Hepatocyte (in vitro differentiated cells): ENCODE data around the gene SRPK1. TPM values are rescaled to one million over a fixed set of nuclear protein-coding genes. Genes with fewer than 3 reads are reported as not detected.

ENCODE experiments used
- DNase-seq: peaks from one replicate; pipeline ENCODE4 v3.0.0-alpha.2; 2016; ENCODE audit warnings: low spot score
- H2AFZ ChIP-seq: fragments of 200-600 bp; sonication (generic); 2 replicates; pipeline ENCODE4 v1.6.0; 2016; ENCODE audit warnings: antibody characterized with exemption, mild to moderate bottlenecking
- H3K27ac ChIP-seq: fragments of 200-600 bp; sonication (generic); 2 replicates; pipeline ENCODE4 v1.5.1; 2016; ENCODE audit warnings: mild to moderate bottlenecking
- H3K27me3 ChIP-seq: fragments of 200-600 bp; sonication (generic); 2 replicates; pipeline ENCODE4 v1.6.1; 2016
- H3K36me3 ChIP-seq: fragments of 200-600 bp; sonication (generic); replicated peaks from 2 replicates; pipeline ENCODE4 v1.5.1; 2016; ENCODE audit warnings: low read depth; ENCODE audit not compliant: insufficient read depth
- H3K4me1 ChIP-seq: fragments of 200-600 bp; sonication (generic); 2 replicates; pipeline ENCODE4 v1.5.1; 2016; ENCODE audit warnings: mild to moderate bottlenecking, moderate library complexity; ENCODE audit not compliant: insufficient read depth
- H3K4me2 ChIP-seq: fragments of 200-600 bp; sonication (generic); 2 replicates; pipeline ENCODE4 v1.6.0; 2016
- H3K4me3 ChIP-seq: fragments of 200-600 bp; sonication (generic); 2 replicates; pipeline ENCODE4 v1.5.1; 2016; ENCODE audit warnings: mild to moderate bottlenecking
- H3K79me2 ChIP-seq: fragments of 200-600 bp; sonication (generic); 2 replicates; pipeline ENCODE4 v1.6.0; 2017; ENCODE audit warnings: mild to moderate bottlenecking
- H3K9me2 ChIP-seq: fragments of 200-600 bp; sonication (generic); replicated peaks from 2 replicates; pipeline ENCODE4 v1.6.0; 2017; ENCODE audit warnings: mild to moderate bottlenecking; ENCODE audit not compliant: insufficient read depth
- H3K9me3 ChIP-seq: fragments of 200-600 bp; sonication (generic); 2 replicates; pipeline ENCODE4 v1.5.1; 2016; ENCODE audit warnings: low read depth, mild to moderate bottlenecking
- H4K20me1 ChIP-seq: fragments of 200-600 bp; sonication (generic); 2 replicates; pipeline ENCODE4 v1.6.0; 2016; ENCODE audit warnings: mild to moderate bottlenecking; ENCODE audit not compliant: insufficient read depth, poor library complexity, severe bottlenecking
- CTCF ChIP-seq: fragments of 200-600 bp; sonication (generic); IDR thresholded peaks from 2 replicates; pipeline ENCODE4 v1.5.1; 2016; ENCODE audit warnings: antibody characterized with exemption, mild to moderate bottlenecking; ENCODE audit not compliant: poor library complexity
- EZH2 ChIP-seq: fragments of 200-600 bp; sonication (generic); IDR thresholded peaks from 2 replicates; pipeline ENCODE4 v1.6.1; 2016; ENCODE audit warnings: antibody characterized with exemption, mild to moderate bottlenecking, borderline replicate concordance
- EZH2phosphoT487 ChIP-seq: fragments of 200-600 bp; sonication (generic); IDR thresholded peaks from one replicate; pipeline ENCODE4 v1.6.1; 2018; ENCODE audit warnings: antibody characterized with exemption, mild to moderate bottlenecking, low read depth, moderate library complexity; ENCODE audit not compliant: unreplicated experiment, severe bottlenecking
- WGBS: methylation state at CpG from one replicate; pipeline ENCODE4 v1.1.6; 2016; ENCODE audit warnings: low lambda C conversion rate; ENCODE audit errors: missing lambda C conversion rate; 5-methylcytosine and 5-hydroxymethylcytosine counted together
- polyA plus RNA-seq: library from polyadenylated mRNA; unstranded; fragments of >200 nt; fragmentation: Nextera tagmentation; extraction: Ambion mirVana; gene quantifications from 2 replicates; pipeline ENCODE4 v1.2.1, GENCODE V29; 2016
- total RNA-seq: library from RNA; depleted of rRNA; stranded (reverse); fragments of >200 nt; gene quantifications from 2 replicates; pipeline ENCODE4 v1.2.3, GENCODE V29; 2014

SRPK1 gene
- total and polyA plus RNA-seq, 2 experiments from 2014 or later = 39.3 to 63.9 TPM

GRCh38 chr6:35929601-35930000, 8.7 kb upstream of the SRPK1 start:
- Histone ChIP-seq H3K27ac (no peak overlapping the region), H3K4me2 (no peak overlapping the region), H3K27me3 (no peaks in the 10 kb centered on the region), H3K79me2 (no peaks in the 10 kb centered on the region), H3K4me3 (no peak overlapping the region), H3K4me1 (no peaks in the 10 kb centered on the region), H3K36me3 (no peaks in the 10 kb centered on the region), H2AFZ (no peak overlapping the region), H3K9me2 (no peaks in the 10 kb centered on the region), H3K9me3 (no peaks in the 10 kb centered on the region), H4K20me1 (no peaks in the 10 kb centered on the region)
- 95% methylated on average over 1 of the region's 1 CpG for WGBS
- TF ChIP-seq EZH2phosphoT487 (no peak), CTCF (no peak), EZH2 (no peak)
- no peak for DNase-seq

- Histone ChIP-seq H3K4me3 (no peak overlapping the region), H4K20me1 (no peaks in the 10 kb centered on the region), H3K27ac (no peak overlapping the region), H3K36me3 (no peaks in the 10 kb centered on the region), H3K4me1 (peaks cover 4% of the 10 kb centered on the region), H3K9me3 (no peaks in the 10 kb centered on the region), H2AFZ (no peak overlapping the region), H3K27me3 (no peaks in the 10 kb centered on the region), H3K4me2 (no peak overlapping the region), H3K79me2 (no peaks in the 10 kb centered on the region), H3K9me2 (no peaks in the 10 kb centered on the region)
- no peak for DNase-seq
- TF ChIP-seq EZH2phosphoT487 (no peak), EZH2 (no peak), CTCF (no peak)
- 43% methylated on average over 2 of the region's 2 CpGs for WGBS
Measured at GRCh38 chr6:35926509-35927215, 5.8 kb upstream of the SRPK1 start.

- TF ChIP-seq EZH2 (no peak), CTCF (no peak), EZH2phosphoT487 (no peak)
- no peaks in the 10 kb centered on the region for H3K9me2 ChIP-seq
Measured at GRCh38 chr6:35925961-35926360, 5.1 kb upstream of the SRPK1 start.

GRCh38 chr6:35924146-35924545, 3.2 kb upstream of the SRPK1 start:
- H3K4me1 ChIP-seq = peaks cover 7% of the 10 kb centered on the region
- H3K9me2 ChIP-seq = no peaks in the 10 kb centered on the region
- H3K36me3 ChIP-seq = no peaks in the 10 kb centered on the region
- no peak overlapping the region for H2AFZ ChIP-seq
- H3K27me3 ChIP-seq = no peaks in the 10 kb centered on the region
- TF ChIP-seq EZH2 (no peak), CTCF (no peak), EZH2phosphoT487 (no peak)
- H3K4me2 ChIP-seq = no peak overlapping the region
- no peaks in the 10 kb centered on the region for H3K9me3 ChIP-seq
- H3K27ac ChIP-seq = no peak overlapping the region
- H3K4me3 ChIP-seq = no peak overlapping the region
- H3K79me2 ChIP-seq = peaks cover 11% of the 10 kb centered on the region
- H4K20me1 ChIP-seq = peaks cover 3% of the 10 kb centered on the region
- DNase-seq = no peak
- 97% methylated on average over 1 of the region's 1 CpG for WGBS

More at GRCh38 chr6:35925961-35926360, 5.1 kb upstream of the SRPK1 start:
- Histone ChIP-seq H3K27me3 (no peaks in the 10 kb centered on the region), H3K79me2 (no peaks in the 10 kb centered on the region), H3K27ac (no peak overlapping the region), H3K4me3 (no peak overlapping the region), H3K9me3 (no peaks in the 10 kb centered on the region), H2AFZ (no peak overlapping the region), H3K36me3 (no peaks in the 10 kb centered on the region), H3K4me1 (peaks cover 4% of the 10 kb centered on the region), H3K4me2 (no peak overlapping the region), H4K20me1 (no peaks in the 10 kb centered on the region)
- WGBS = 92% methylated on average over 3 of the region's 3 CpGs
- DNase-seq = no peak
